Thyroid gland (tissue), 4 donors: ENCODE results near the gene PLXNA3.

Experiments used
- POLR2A ChIP-seq, 2 donors: fragments of 450-650 bp; IDR thresholded peaks; one replicate each; pipeline ENCODE4 v1.6.1; 2017; ENCODE audit warnings: antibody characterized with exemption in 2 of 2, mild to moderate bottlenecking in 2 of 2, moderate library complexity in 1 of 2
- TF ChIP-seq, protein P1 (sequence below), 6 experiments: fragments of 200-600 bp in 3 of 6; fragments of 450-650 bp in 3 of 6; sonication (generic) in 3 of 6; IDR thresholded peaks; one replicate each; pipeline ENCODE4 v1.5.1; 2016 to 2019; ENCODE audit warnings: antibody characterized with exemption in 6 of 6, mild to moderate bottlenecking in 2 of 6, inconsistent platforms in 1 of 6, moderate library complexity in 1 of 6

- TF ChIP-seq POLR2A (IDR thresholded peaks at IDR 0.05) = no peak
- TF ChIP-seq, protein P1, sequence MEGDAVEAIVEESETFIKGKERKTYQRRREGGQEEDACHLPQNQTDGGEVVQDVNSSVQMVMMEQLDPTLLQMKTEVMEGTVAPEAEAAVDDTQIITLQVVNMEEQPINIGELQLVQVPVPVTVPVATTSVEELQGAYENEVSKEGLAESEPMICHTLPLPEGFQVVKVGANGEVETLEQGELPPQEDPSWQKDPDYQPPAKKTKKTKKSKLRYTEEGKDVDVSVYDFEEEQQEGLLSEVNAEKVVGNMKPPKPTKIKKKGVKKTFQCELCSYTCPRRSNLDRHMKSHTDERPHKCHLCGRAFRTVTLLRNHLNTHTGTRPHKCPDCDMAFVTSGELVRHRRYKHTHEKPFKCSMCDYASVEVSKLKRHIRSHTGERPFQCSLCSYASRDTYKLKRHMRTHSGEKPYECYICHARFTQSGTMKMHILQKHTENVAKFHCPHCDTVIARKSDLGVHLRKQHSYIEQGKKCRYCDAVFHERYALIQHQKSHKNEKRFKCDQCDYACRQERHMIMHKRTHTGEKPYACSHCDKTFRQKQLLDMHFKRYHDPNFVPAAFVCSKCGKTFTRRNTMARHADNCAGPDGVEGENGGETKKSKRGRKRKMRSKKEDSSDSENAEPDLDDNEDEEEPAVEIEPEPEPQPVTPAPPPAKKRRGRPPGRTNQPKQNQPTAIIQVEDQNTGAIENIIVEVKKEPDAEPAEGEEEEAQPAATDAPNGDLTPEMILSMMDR (IDR thresholded peaks at IDR 0.05) = no peak
These were observed 67.8 kb downstream of the PLXNA3 start for GRCh38 chrX:154525606-154526490.
